Right lobe of liver (tissue), 6 donors: ENCODE results near the gene MAP3K12. TPM values are rescaled to one million over a fixed set of nuclear protein-coding genes. Genes with fewer than 3 reads are reported as not detected.
"Not testable (repeated sequence)": the region's sequence is repeated elsewhere in the genome, so short reads cannot be mapped to it uniquely, and the experiment has no call there.

ENCODE experiments used
- ATAC-seq, 4 donors: fragments of 200-7000 bp; cut with Tn5 transposase; one replicate each; pipeline ENCODE4 v1.9.1; 2020; ENCODE audit warnings: mild to moderate bottlenecking in 4 of 4, moderate library complexity in 4 of 4
- DNase-seq, 3 donors: peaks; one replicate each; pipeline ENCODE4 v3.0.0-alpha.2; 2020
- H3K27ac ChIP-seq, 3 donors: fragments of 200-600 bp; one replicate each; pipeline ENCODE4 v1.8.0; 2022
- H3K27me3 ChIP-seq, 2 donors: fragments of 200-600 bp; one replicate each; pipeline ENCODE4 v1.8.0; 2022
- H3K36me3 ChIP-seq, 4 donors: fragments of 200-600 bp; sonication (generic) in 1 of 4; one replicate each; pipeline versions ENCODE4 v1.5.1 to v1.8.0; 2017 to 2022; ENCODE audit warnings: control low read depth in 1 of 4
- H3K4me1 ChIP-seq, 4 donors: fragments of 200-600 bp; sonication (generic) in 1 of 4; one replicate each; pipeline versions ENCODE4 v1.5.1 to v1.8.0; 2017 to 2022; ENCODE audit warnings: control low read depth in 1 of 4
- H3K4me3 ChIP-seq, 3 donors: fragments of 200-600 bp; one replicate each; pipeline ENCODE4 v1.8.0; 2022
- H3K9me3 ChIP-seq, 4 donors: fragments of 200-600 bp; sonication (generic) in 1 of 4; one replicate each; pipeline versions ENCODE4 v1.5.1 to v1.8.0; 2017 to 2022; ENCODE audit warnings: control low read depth in 1 of 4
- CTCF ChIP-seq, 4 donors: fragments of 200-600 bp in 3 of 4; fragments of 450-650 bp in 1 of 4; IDR thresholded peaks; one replicate each; pipeline versions ENCODE4 v1.5.1 to v1.8.0; 2016 to 2022; ENCODE audit warnings: antibody characterized with exemption in 4 of 4, mild to moderate bottlenecking in 2 of 4
- POLR2A ChIP-seq: fragments of 450-650 bp; IDR thresholded peaks from one replicate; pipeline ENCODE4 v1.6.1; 2017; ENCODE audit warnings: antibody characterized with exemption, mild to moderate bottlenecking
- WGBS: methylation state at CpG from one replicate; pipeline ENCODE4 v1.1.6; 2018; ENCODE audit warnings: low coverage, low lambda C conversion rate; ENCODE audit not compliant: insufficient coverage; ENCODE audit errors: missing lambda C conversion rate; 5-methylcytosine and 5-hydroxymethylcytosine counted together
- intact Hi-C, 2 donors: fragments of 100-400 bp; cut with DNase I; formaldehyde crosslinking; loops; one replicate each; pipeline versions ENCODE4 v1.11.2 to v1.14.1; 2022
- total RNA-seq, 6 experiments: library from RNA; depleted of rRNA in 2 of 6; stranded (reverse); fragments of >200 nt in 2 of 6; fragmentation: NEBNext Ultra II Directional in 3 of 6; extraction: Animal tissue kit (Norgen Biotek cat#: 25700) in 3 of 6; gene quantifications; one replicate each; pipeline versions ENCODE4 v1.1.0 to v1.2.4, GENCODE V29; 2016 to 2023
- donor health status: DM: no; HTN: yes; CAD: no.
- donor health status: DM: no; HTN: no; CAD: no.
- donor health status: DM: no; HTN: no; CAD: no.
- donor health status: DM: no; HTN: yes; CAD: no.
- donor health status: DM: no; HTN: yes; CAD: no.

The MAP3K12 gene
- total RNA-seq, 6 experiments from 2014 or later = 0.68 to 2.9 (median 1.5) TPM

- intact Hi-C loops = no loop called here
- Histone ChIP-seq H3K4me3 (no peak overlapping the region), H3K27me3 (no peaks in the 10 kb centered on the region), H3K4me1 (no peaks in the 10 kb centered on the region), H3K36me3 (peaks cover 19 to 61% (median 31%) of the 10 kb centered on the region in 4 donors), H3K27ac (no peak overlapping the region), H3K9me3 (no peaks in the 10 kb centered on the region)
- DNase-seq (no peak), ATAC-seq (no peak)
- 64% methylated on average over 4 of the region's 9 CpGs for WGBS
- TF ChIP-seq POLR2A = no peak
- no peak for TF ChIP-seq CTCF (IDR thresholded peaks at IDR 0.05)
These were observed 17.2 kb downstream of the MAP3K12 start for GRCh38 chr12:53481939-53482586.

- H3K9me3 ChIP-seq, H3K27me3 ChIP-seq, H3K27ac ChIP-seq, intact Hi-C loops, H3K4me1 ChIP-seq, ATAC-seq, H3K4me3 ChIP-seq, DNase-seq: not testable (repeated sequence)
- WGBS = 69% methylated on average over 5 of the region's 6 CpGs
- peaks cover 19 to 67% (median 31%) of the 10 kb centered on the region in 4 donors for H3K36me3 ChIP-seq
These were observed 17.8 kb downstream of the MAP3K12 start for GRCh38 chr12:53481458-53481857.

GRCh38 chr12:53480491-53481442 is 18.5 kb downstream of the MAP3K12 start:
- Histone ChIP-seq H3K36me3 (peaks cover 21 to 74% (median 35%) of the 10 kb centered on the region in 4 donors), H3K27me3 (no peaks in the 10 kb centered on the region), H3K4me1 (no peaks in the 10 kb centered on the region), H3K4me3 (no peak overlapping the region), H3K9me3 (no peaks in the 10 kb centered on the region), H3K27ac (no peak overlapping the region)
- intact Hi-C loops = no loop called here
- peak in 1 of 4 donors; percentile 9 for ATAC-seq
- no peak for DNase-seq
- WGBS = 64% methylated on average over 10 of the region's 12 CpGs
- TF ChIP-seq CTCF (IDR thresholded peaks at IDR 0.05) (no peak), POLR2A (no peak)

- no peak overlapping the region for H3K27ac ChIP-seq
- 85% methylated on average over 5 of the region's 5 CpGs for WGBS
These were observed 19.9 kb downstream of the MAP3K12 start for GRCh38 chr12:53479331-53479730.

More at GRCh38 chr12:53479331-53479730, 19.9 kb downstream of the MAP3K12 start:
- Histone ChIP-seq H3K36me3 (peaks cover 21 to 80% (median 47%) of the 10 kb centered on the region in 4 donors), H3K9me3 (no peaks in the 10 kb centered on the region), H3K4me3 (no peak overlapping the region), H3K27me3 (no peaks in the 10 kb centered on the region), H3K4me1 (peaks cover 0 to 3% (median 0%) of the 10 kb centered on the region in 4 donors)
- intact Hi-C loops = no loop called here
- DNase-seq = no peak
- no peak for ATAC-seq
- TF ChIP-seq POLR2A = no peak
- no peak for TF ChIP-seq CTCF (IDR thresholded peaks at IDR 0.05)
